Thyroid gland (tissue), 4 donors: Measurements from ENCODE around the gene GCSAM. TPM values are rescaled to one million over a fixed set of nuclear protein-coding genes. Genes with fewer than 3 reads are reported as not detected.

Experiments
- DNase-seq, 2 donors: peaks; one replicate each; pipeline ENCODE4 v3.0.0-alpha.2; 2019
- H3K27ac ChIP-seq, 3 donors: fragments of 200-600 bp; sonication (generic); 1 replicate in 2 of 3; 2 replicates in 1 of 3; pipeline ENCODE4 v1.5.1; 2016 to 2019; ENCODE audit warnings: mild to moderate bottlenecking in 1 of 3, moderate library complexity in 1 of 3
- H3K27me3 ChIP-seq: fragments of 200-600 bp; sonication (generic); one replicate; pipeline ENCODE4 v1.5.1; 2019
- H3K36me3 ChIP-seq, 2 donors: fragments of 200-600 bp; sonication (generic); one replicate each; pipeline ENCODE4 v1.5.1; 2016 to 2019
- H3K4me1 ChIP-seq, 2 donors: fragments of 200-600 bp; sonication (generic); one replicate each; pipeline ENCODE4 v1.5.1; 2017 to 2019
- H3K4me3 ChIP-seq, 3 donors: fragments of 200-600 bp; sonication (generic); replicated peaks in 1 of 3; 1 replicate in 2 of 3; 2 replicates in 1 of 3; pipeline ENCODE4 v1.5.1; 2016; ENCODE audit warnings: mild to moderate bottlenecking in 1 of 3
- H3K9me3 ChIP-seq: fragments of 200-600 bp; sonication (generic); one replicate; pipeline ENCODE4 v1.5.1; 2017
- POLR2A ChIP-seq, 2 donors: fragments of 450-650 bp; IDR thresholded peaks; one replicate each; pipeline ENCODE4 v1.6.1; 2017; ENCODE audit warnings: antibody characterized with exemption in 2 of 2, mild to moderate bottlenecking in 2 of 2, moderate library complexity in 1 of 2
- WGBS, 2 donors: methylation state at CpG; one replicate each; pipeline ENCODE4 v1.1.5; 2017; 5-methylcytosine and 5-hydroxymethylcytosine counted together
- intact Hi-C: fragments of 100-400 bp; cut with DNase I; formaldehyde crosslinking; loops from one replicate; pipeline ENCODE4 v1.15.1; 2023
- total RNA-seq, 4 donors: library from RNA; depleted of rRNA; stranded (reverse); fragments of >200 nt; gene quantifications; one replicate each; pipeline ENCODE4 v1.2.3, GENCODE V29; 2016
- TF ChIP-seq, protein P1 (sequence below), 6 experiments: fragments of 200-600 bp in 3 of 6; fragments of 450-650 bp in 3 of 6; sonication (generic) in 3 of 6; IDR thresholded peaks; one replicate each; pipeline ENCODE4 v1.5.1; 2016 to 2019; ENCODE audit warnings: antibody characterized with exemption in 6 of 6, mild to moderate bottlenecking in 2 of 6, inconsistent platforms in 1 of 6, moderate library complexity in 1 of 6

The GCSAM gene
- total RNA-seq, 4 donors from 2014 or later = 0.33 to 0.40 TPM; not detected in 2

GRCh38 chr3:112084980-112085705, 47.9 kb downstream of the GCSAM start:
- WGBS, 2 donors = 92 to 93% methylated on average over 7 of the region's 7 CpGs
- Histone ChIP-seq H3K36me3 (no peaks in the 10 kb centered on the region), H3K27ac (peak overlapping the region; percentile 65 to 93 (median 88)), H3K4me3 (no peak overlapping the region), H3K9me3 (no peaks in the 10 kb centered on the region), H3K27me3 (no peaks in the 10 kb centered on the region), H3K4me1 (peaks cover 22 to 49% of the 10 kb centered on the region in 2 donors)
- intact Hi-C loops = no loop called here
- no peak for TF ChIP-seq POLR2A (IDR thresholded peaks at IDR 0.05)
- TF ChIP-seq, protein P1, sequence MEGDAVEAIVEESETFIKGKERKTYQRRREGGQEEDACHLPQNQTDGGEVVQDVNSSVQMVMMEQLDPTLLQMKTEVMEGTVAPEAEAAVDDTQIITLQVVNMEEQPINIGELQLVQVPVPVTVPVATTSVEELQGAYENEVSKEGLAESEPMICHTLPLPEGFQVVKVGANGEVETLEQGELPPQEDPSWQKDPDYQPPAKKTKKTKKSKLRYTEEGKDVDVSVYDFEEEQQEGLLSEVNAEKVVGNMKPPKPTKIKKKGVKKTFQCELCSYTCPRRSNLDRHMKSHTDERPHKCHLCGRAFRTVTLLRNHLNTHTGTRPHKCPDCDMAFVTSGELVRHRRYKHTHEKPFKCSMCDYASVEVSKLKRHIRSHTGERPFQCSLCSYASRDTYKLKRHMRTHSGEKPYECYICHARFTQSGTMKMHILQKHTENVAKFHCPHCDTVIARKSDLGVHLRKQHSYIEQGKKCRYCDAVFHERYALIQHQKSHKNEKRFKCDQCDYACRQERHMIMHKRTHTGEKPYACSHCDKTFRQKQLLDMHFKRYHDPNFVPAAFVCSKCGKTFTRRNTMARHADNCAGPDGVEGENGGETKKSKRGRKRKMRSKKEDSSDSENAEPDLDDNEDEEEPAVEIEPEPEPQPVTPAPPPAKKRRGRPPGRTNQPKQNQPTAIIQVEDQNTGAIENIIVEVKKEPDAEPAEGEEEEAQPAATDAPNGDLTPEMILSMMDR (IDR thresholded peaks at IDR 0.05) = no peak
- no peak for DNase-seq

DNA sequence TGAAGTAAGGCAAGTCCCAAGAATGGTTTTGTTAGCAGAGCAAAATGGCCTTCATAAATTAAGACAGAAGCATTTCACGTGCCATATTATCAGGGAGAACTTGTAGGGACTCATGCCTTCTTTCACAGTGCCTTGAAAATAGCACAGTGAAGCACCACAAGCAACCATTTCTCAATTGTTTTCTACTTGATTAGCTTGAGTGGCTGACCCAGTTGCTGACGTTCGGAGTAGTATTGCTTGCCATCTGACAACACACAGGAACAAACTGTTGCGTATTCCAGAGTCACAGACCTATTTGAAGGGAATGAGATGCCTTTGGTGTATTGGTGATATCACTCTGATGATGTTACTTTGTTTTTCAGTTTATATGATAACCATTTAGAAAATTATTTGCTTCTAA, 49.8 kb downstream of the GCSAM start:
- H3K9me3 ChIP-seq = no peaks in the 10 kb centered on the region
- DNase-seq = peak; percentile 56 to 57
- H3K27me3 ChIP-seq = no peaks in the 10 kb centered on the region
- H3K4me1 ChIP-seq = peaks cover 17 to 37% of the 10 kb centered on the region in 2 donors
- no peaks in the 10 kb centered on the region for H3K36me3 ChIP-seq
- H3K27ac ChIP-seq = peak overlapping the region; percentile 5 to 66 (median 42)
- intact Hi-C loops = no loop called here
- no peak overlapping the region for H3K4me3 ChIP-seq
- 42 to 51% methylated on average over 4 of the region's 4 CpGs for WGBS, 2 donors
- TF ChIP-seq POLR2A (IDR thresholded peaks at IDR 0.05) = peak in 1 of 2 donors; percentile 62
- TF ChIP-seq, protein P1 (IDR thresholded peaks at IDR 0.05) = no peak

- Histone ChIP-seq H3K4me3 (no peak overlapping the region), H3K9me3 (no peaks in the 10 kb centered on the region), H3K27me3 (no peaks in the 10 kb centered on the region), H3K4me1 (peaks cover 23 to 32% of the 10 kb centered on the region in 2 donors), H3K27ac (peak overlapping the region in 1 of 3 donors; percentile 87), H3K36me3 (no peaks in the 10 kb centered on the region)
- DNase-seq = no peak
- intact Hi-C loops = no loop called here
- WGBS, 2 donors = 83 to 86% methylated on average over 10 of the region's 10 CpGs
- no peak for TF ChIP-seq POLR2A (IDR thresholded peaks at IDR 0.05)
- TF ChIP-seq, protein P1 (IDR thresholded peaks at IDR 0.05) = no peak
Observed at GRCh38 chr3:112078125-112079083, 54.6 kb downstream of the GCSAM start.

DNA sequence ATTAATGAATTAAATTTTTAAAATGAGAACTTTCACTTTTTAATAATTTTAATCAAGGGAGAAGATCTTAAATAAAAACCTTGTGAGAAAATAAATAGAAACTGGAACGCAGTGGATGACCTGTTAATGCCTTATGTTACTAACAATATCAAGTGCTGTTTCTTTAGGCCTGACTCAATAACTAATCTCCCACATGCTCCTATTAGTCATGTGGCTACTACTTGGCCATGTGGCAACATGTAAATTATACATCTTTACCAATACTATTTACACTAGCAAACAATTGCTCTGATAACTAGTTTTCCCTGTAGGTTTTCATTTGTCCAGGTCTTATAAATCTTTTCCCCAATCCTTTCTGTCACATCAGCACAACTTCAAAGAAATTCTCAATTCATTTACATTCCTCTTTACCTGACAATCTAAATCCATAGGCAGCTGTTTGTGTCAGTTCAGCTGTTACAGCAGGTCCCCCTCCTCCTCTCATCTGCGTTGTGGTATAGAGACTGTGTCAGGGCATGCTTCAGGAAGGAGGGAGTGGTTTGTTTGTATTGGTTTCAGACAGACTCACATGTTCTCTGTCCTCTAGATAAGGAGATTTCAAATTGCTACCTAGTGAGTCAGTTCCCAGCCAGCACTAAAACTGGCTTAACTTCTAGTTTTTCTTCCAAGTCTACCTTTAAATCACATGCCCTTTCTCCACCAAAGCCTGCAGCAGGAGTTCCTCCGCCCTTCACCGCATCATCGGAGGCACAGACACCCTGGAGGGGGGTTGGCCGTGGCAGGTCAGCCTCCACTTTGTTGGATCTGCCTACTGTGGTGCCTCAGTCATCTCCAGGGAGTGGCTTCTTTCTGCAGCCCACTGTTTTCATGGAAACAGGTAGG, 58.2 kb downstream of the GCSAM start:
- peak; percentile 59 to 78 for DNase-seq
- Histone ChIP-seq H3K4me1 (peaks cover 17 to 24% of the 10 kb centered on the region in 2 donors), H3K36me3 (no peaks in the 10 kb centered on the region), H3K4me3 (no peak overlapping the region), H3K9me3 (no peaks in the 10 kb centered on the region), H3K27me3 (no peaks in the 10 kb centered on the region), H3K27ac (peak overlapping the region; percentile 74 to 94 (median 87))
- intact Hi-C loops = no loop called here
- TF ChIP-seq, protein P1 (IDR thresholded peaks at IDR 0.05) = no peak
- TF ChIP-seq POLR2A (IDR thresholded peaks at IDR 0.05) = peak in 1 of 2 donors; percentile 71
- WGBS, 2 donors = 39 to 47% methylated on average over 6 of the region's 6 CpGs
